HepG2 (cell line): ENCODE results near the gene LHPP. TPM values are rescaled to one million over a fixed set of nuclear protein-coding genes. Genes with fewer than 3 reads are reported as not detected.
A peak's percentile ranks its signal among the peaks of the same experiment; 100 is the strongest.

Experiments used
- BCL6 ChIP-seq: IDR thresholded peaks from 2 replicates; pipeline ENCODE4 v1.6.1; 2016; ENCODE audit warnings: missing genetic modification reagents, missing compliant biosample characterization
- DZIP1 ChIP-seq: sonication (generic); formaldehyde crosslinking; IDR thresholded peaks from 2 replicates; pipeline ENCODE4 v1.5.0; 2020; ENCODE audit warnings: mild to moderate bottlenecking, missing genetic modification reagents
- ERF ChIP-seq: IDR thresholded peaks from 2 replicates; pipeline ENCODE4 v1.6.1; 2018; ENCODE audit warnings: missing biosample characterization, missing genetic modification reagents
- HCFC1 ChIP-seq: fragments of 150-350 bp; IDR thresholded peaks from 2 replicates; pipeline ENCODE4 v1.6.1; 2014; ENCODE audit warnings: low read depth, low read length
- HNRNPH1 ChIP-seq: fragments of 200-400 bp; formaldehyde crosslinking; optimal IDR thresholded peaks from 2 replicates; pipeline ENCODE3; 2017; ENCODE audit warnings: mild to moderate bottlenecking, low read depth, low read length
- IRF2 ChIP-seq: IDR thresholded peaks from 2 replicates; pipeline ENCODE4 v1.6.1; 2018; ENCODE audit warnings: missing genetic modification reagents, missing compliant biosample characterization
- JUNB ChIP-seq: sonication (generic); formaldehyde crosslinking; IDR thresholded peaks from 2 replicates; pipeline ENCODE4 v1.8.0; 2022; ENCODE audit warnings: missing genetic modification reagents, mild to moderate bottlenecking, borderline replicate concordance
- MATR3 ChIP-seq: sonication (generic); formaldehyde crosslinking; IDR thresholded peaks from 2 replicates; pipeline ENCODE4 v1.4.0; 2020; ENCODE audit warnings: missing genetic modification reagents
- NCOA2 ChIP-seq: sonication (generic); formaldehyde crosslinking; IDR thresholded peaks from 2 replicates; pipeline ENCODE4 v1.8.0; 2022; ENCODE audit warnings: inconsistent platforms
- NKX3-1 ChIP-seq: sonication (generic); formaldehyde crosslinking; IDR thresholded peaks from 2 replicates; pipeline ENCODE4 v1.5.0; 2020; ENCODE audit warnings: missing genetic modification reagents
- TBX2 ChIP-seq: sonication (generic); formaldehyde crosslinking; IDR thresholded peaks from 2 replicates; pipeline ENCODE4 v1.5.0; 2020; ENCODE audit warnings: missing genetic modification reagents, mild to moderate bottlenecking, borderline replicate concordance
- ZFX ChIP-seq: sonication (generic); formaldehyde crosslinking; IDR thresholded peaks from 2 replicates; pipeline ENCODE4 v1.4.0; 2020; ENCODE audit warnings: mild to moderate bottlenecking, low read depth, missing genetic modification reagents, moderate library complexity
- ZNF326 ChIP-seq: sonication (generic); formaldehyde crosslinking; IDR thresholded peaks from 2 replicates; pipeline ENCODE4 v1.4.0; 2020; ENCODE audit warnings: missing genetic modification reagents, borderline replicate concordance
- ZNF512B ChIP-seq: sonication (generic); formaldehyde crosslinking; IDR thresholded peaks from 2 replicates; pipeline ENCODE4 v1.5.1; 2020; ENCODE audit warnings: missing genetic modification reagents, mild to moderate bottlenecking, borderline replicate concordance
- ZNF768 ChIP-seq: sonication (generic); formaldehyde crosslinking; IDR thresholded peaks from 2 replicates; pipeline ENCODE4 v1.4.0; 2020; ENCODE audit warnings: missing genetic modification reagents
- ZSCAN21 ChIP-seq: sonication (generic); formaldehyde crosslinking; IDR thresholded peaks from 2 replicates; pipeline ENCODE4 v1.8.0; 2022; ENCODE audit warnings: mild to moderate bottlenecking, missing genetic modification reagents, moderate library complexity, borderline replicate concordance
- polyA plus RNA-seq, 8 experiments: library from polyadenylated mRNA; depleted of rRNA in 3 of 8; stranded (reverse) in 7 of 8; unstranded in 1 of 8; fragments of >200 nt; fragmentation: Illumina TruSeq in 4 of 8; extraction: Trizol in 4 of 8; gene quantifications; 2 replicates each; pipeline versions ENCODE4 v1.2.1 to v1.2.3, GENCODE V29; 2011 to 2016; ENCODE audit warnings: low read depth in 4 of 8, missing spikeins in 1 of 8, mixed read lengths in 1 of 8; ENCODE audit not compliant: insufficient read depth in 1 of 8
- total RNA-seq, 5 experiments: library from RNA; depleted of rRNA; stranded (reverse); fragments of >200 nt; fragmentation: Illumina TruSeq; extraction: Trizol; gene quantifications; 2 replicates each; pipeline ENCODE4 v1.2.3, GENCODE V29; 2016; ENCODE audit warnings: low read depth in 1 of 5
- TF ChIP-seq, protein P1 (sequence below), 2 experiments: sonication (generic) in 1 of 2; formaldehyde crosslinking in 1 of 2; IDR thresholded peaks; 2 replicates each; pipeline versions ENCODE4 v1.4.0 to v1.6.1; 2018 to 2020; ENCODE audit warnings: missing genetic modification reagents in 2 of 2, borderline replicate concordance in 1 of 2, low read depth in 1 of 2, mild to moderate bottlenecking in 1 of 2, missing biosample characterization in 1 of 2
- TF ChIP-seq, protein P2 (sequence below): IDR thresholded peaks from 2 replicates; pipeline ENCODE4 v1.4.0; 2020; ENCODE audit warnings: mild to moderate bottlenecking, missing genetic modification reagents

Gene LHPP
- total and polyA plus RNA-seq, 2 of the 13 experiments (the other 11 are each of a cell fraction or from before 2014, with no cell fraction given), result 5.2 to 13.1 TPM

DNA sequence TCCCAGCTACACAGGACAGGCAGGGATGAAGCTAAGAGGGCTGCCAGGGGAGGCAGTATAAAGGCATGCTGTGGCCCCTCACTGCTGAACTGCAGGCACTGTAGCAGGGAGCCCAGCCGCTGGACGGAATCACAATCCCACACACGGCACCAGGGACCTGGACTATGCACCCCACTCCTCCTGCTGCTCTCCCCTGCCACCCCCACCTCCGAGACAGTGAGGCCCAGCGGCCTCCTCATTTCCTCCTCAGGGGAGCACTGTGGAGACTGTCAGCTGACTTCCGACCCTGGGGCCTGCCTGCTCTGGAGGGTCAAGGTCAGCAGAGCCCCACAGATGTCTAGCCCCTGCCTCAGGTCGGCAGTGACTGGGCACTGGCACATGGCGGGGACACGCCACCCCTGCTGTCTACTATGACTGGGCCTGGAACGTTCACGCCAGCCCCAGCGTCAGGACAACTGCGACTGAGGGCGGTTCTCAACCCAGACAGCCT is 189.8 kb downstream of the LHPP start (continued):
- TF ChIP-seq, protein P1, sequence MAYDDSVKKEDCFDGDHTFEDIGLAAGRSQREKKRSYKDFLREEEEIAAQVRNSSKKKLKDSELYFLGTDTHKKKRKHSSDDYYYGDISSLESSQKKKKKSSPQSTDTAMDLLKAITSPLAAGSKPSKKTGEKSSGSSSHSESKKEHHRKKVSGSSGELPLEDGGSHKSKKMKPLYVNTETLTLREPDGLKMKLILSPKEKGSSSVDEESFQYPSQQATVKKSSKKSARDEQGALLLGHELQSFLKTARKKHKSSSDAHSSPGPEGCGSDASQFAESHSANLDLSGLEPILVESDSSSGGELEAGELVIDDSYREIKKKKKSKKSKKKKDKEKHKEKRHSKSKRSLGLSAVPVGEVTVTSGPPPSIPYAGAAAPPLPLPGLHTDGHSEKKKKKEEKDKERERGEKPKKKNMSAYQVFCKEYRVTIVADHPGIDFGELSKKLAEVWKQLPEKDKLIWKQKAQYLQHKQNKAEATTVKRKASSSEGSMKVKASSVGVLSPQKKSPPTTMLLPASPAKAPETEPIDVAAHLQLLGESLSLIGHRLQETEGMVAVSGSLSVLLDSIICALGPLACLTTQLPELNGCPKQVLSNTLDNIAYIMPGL (CRISPR knock-in tag; IDR thresholded peaks at IDR 0.05; ENCODE audit: borderline replicate concordance in 1 of 2, low read depth in 1 of 2), result no peak
- TF ChIP-seq ZNF326 (CRISPR knock-in tag) (no peak), TBX2 (CRISPR knock-in tag) (peak; percentile 31; the same call in 1 of the 2 replicates), ZNF768 (CRISPR knock-in tag) (peak; percentile 70; the same call in 1 of the 2 replicates), MATR3 (CRISPR knock-in tag) (no peak), IRF2 (CRISPR knock-in tag) (no peak), JUNB (CRISPR knock-in tag) (no peak), HCFC1 (no peak), NCOA2 (CRISPR knock-in tag) (no peak), NKX3-1 (CRISPR knock-in tag) (no peak), ZSCAN21 (CRISPR knock-in tag) (no peak), HNRNPH1 (no peak), DZIP1 (CRISPR knock-in tag) (0 out of 2 replicates have a peak, but pooled peaks have one; percentile 71), ZFX (CRISPR knock-in tag) (peak; percentile 72), BCL6 (CRISPR knock-in tag) (peak; percentile 57; the same call in 1 of the 2 replicates), ERF (CRISPR knock-in tag) (0 out of 2 replicates have a peak, but pooled peaks have one; percentile 30), ZNF512B (CRISPR knock-in tag) (peak; percentile 67; the same call in 1 of the 2 replicates)
- TF ChIP-seq, protein P2, sequence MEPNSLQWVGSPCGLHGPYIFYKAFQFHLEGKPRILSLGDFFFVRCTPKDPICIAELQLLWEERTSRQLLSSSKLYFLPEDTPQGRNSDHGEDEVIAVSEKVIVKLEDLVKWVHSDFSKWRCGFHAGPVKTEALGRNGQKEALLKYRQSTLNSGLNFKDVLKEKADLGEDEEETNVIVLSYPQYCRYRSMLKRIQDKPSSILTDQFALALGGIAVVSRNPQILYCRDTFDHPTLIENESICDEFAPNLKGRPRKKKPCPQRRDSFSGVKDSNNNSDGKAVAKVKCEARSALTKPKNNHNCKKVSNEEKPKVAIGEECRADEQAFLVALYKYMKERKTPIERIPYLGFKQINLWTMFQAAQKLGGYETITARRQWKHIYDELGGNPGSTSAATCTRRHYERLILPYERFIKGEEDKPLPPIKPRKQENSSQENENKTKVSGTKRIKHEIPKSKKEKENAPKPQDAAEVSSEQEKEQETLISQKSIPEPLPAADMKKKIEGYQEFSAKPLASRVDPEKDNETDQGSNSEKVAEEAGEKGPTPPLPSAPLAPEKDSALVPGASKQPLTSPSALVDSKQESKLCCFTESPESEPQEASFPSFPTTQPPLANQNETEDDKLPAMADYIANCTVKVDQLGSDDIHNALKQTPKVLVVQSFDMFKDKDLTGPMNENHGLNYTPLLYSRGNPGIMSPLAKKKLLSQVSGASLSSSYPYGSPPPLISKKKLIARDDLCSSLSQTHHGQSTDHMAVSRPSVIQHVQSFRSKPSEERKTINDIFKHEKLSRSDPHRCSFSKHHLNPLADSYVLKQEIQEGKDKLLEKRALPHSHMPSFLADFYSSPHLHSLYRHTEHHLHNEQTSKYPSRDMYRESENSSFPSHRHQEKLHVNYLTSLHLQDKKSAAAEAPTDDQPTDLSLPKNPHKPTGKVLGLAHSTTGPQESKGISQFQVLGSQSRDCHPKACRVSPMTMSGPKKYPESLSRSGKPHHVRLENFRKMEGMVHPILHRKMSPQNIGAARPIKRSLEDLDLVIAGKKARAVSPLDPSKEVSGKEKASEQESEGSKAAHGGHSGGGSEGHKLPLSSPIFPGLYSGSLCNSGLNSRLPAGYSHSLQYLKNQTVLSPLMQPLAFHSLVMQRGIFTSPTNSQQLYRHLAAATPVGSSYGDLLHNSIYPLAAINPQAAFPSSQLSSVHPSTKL, result peak; percentile 61; the same call in 1 of the 2 replicates
